NCI-H1048 (cell line): ENCODE data around the gene TLDC2.

Experiments used
- DNase-seq: peaks from one replicate; lab custom pipeline; 2025; lab: John Stamatoyannopoulos, UW

TLDC2 gene

GRCh38 chr20:36849333-36850065 lies 26.4 kb upstream of the TLDC2 start:
- DNase-seq, result no peak

GRCh38 chr20:36850759-36851158 lies 25.2 kb upstream of the TLDC2 start:
- DNase-seq, result no peak

GRCh38 chr20:36851490-36851889 lies 24.4 kb upstream of the TLDC2 start:
- DNase-seq, result no peak

GRCh38 chr20:36852187-36852586 lies 23.8 kb upstream of the TLDC2 start:
- no peak for DNase-seq

- no peak for DNase-seq
These were observed 21.3 kb upstream of the TLDC2 start for GRCh38 chr20:36854348-36855240.

GRCh38 chr20:36855241-36855657 lies 20.7 kb upstream of the TLDC2 start:
- DNase-seq, result no peak

GRCh38 chr20:36856195-36856594 lies 19.7 kb upstream of the TLDC2 start:
- DNase-seq, result no peak

- DNase-seq, result no peak
These were observed 19.0 kb upstream of the TLDC2 start for GRCh38 chr20:36856691-36857635.

- DNase-seq, result no peak
These were observed 16.7 kb upstream of the TLDC2 start for GRCh38 chr20:36859282-36859555.

GRCh38 chr20:36859700-36860330 lies 16.1 kb upstream of the TLDC2 start:
- DNase-seq, result no peak

GRCh38 chr20:36860339-36860738 lies 15.6 kb upstream of the TLDC2 start:
- DNase-seq, result no peak

- no peak for DNase-seq
These were observed 14.9 kb upstream of the TLDC2 start for GRCh38 chr20:36860811-36861624.

GRCh38 chr20:36861625-36861874 lies 14.4 kb upstream of the TLDC2 start:
- no peak for DNase-seq

- no peak for DNase-seq
These were observed 13.8 kb upstream of the TLDC2 start for GRCh38 chr20:36861875-36862801.

GRCh38 chr20:36862857-36863668 lies 12.9 kb upstream of the TLDC2 start:
- DNase-seq, result no peak

- DNase-seq, result no peak
These were observed 10.7 kb upstream of the TLDC2 start for GRCh38 chr20:36865076-36865860.

- no peak for DNase-seq
These were observed 10.1 kb upstream of the TLDC2 start for GRCh38 chr20:36865861-36866149.

GRCh38 chr20:36866164-36866563 lies 9.8 kb upstream of the TLDC2 start:
- no peak for DNase-seq
